Body of pancreas (tissue), 4 donors: Measurements from ENCODE around the gene TMEM168.

ENCODE experiments used
- CTCF ChIP-seq, 7 experiments: fragments of 450-650 bp in 4 of 7; fragments of 200-600 bp in 3 of 7; sonication (generic) in 3 of 7; IDR thresholded peaks; one replicate each; pipeline ENCODE4 v1.5.1; 2016 to 2019; ENCODE audit warnings: antibody characterized with exemption in 7 of 7
- POLR2A ChIP-seq, 3 donors: fragments of 450-650 bp; IDR thresholded peaks; one replicate each; pipeline ENCODE4 v1.6.1; 2016; ENCODE audit warnings: antibody characterized with exemption in 3 of 3, mild to moderate bottlenecking in 2 of 3

- TF ChIP-seq CTCF (IDR thresholded peaks at IDR 0.05) (no peak), POLR2A (IDR thresholded peaks at IDR 0.05) (no peak)
Measured at GRCh38 chr7:112830769-112831168, 40.6 kb upstream of the TMEM168 start.
